Stimulated activated CD8-positive, alpha-beta memory T cell treated with anti-CD3 and anti-CD28 coated beads, Interleukin-7, amount 100 ng/mL, for 1 hour (primary cell): ENCODE results near the gene DAPK1.

ENCODE experiments used
- DNase-seq, 2 donors: peaks; one replicate each; pipeline ENCODE4 v3.0.0-alpha.2; 2020; ENCODE audit warnings: low read depth in 2 of 2

DAPK1 gene

GRCh38 chr9:87643107-87643650, 145.5 kb downstream of the DAPK1 start:
- DNase-seq, result no peak

- DNase-seq, result no peak
Observed at GRCh38 chr9:87643778-87644570, 146.3 kb downstream of the DAPK1 start.

GRCh38 chr9:87644659-87645058, 147.0 kb downstream of the DAPK1 start:
- DNase-seq, result no peak

- no peak for DNase-seq
Observed at GRCh38 chr9:87646546-87646945, 148.9 kb downstream of the DAPK1 start.

GRCh38 chr9:87647114-87647513, 149.4 kb downstream of the DAPK1 start:
- no peak for DNase-seq

- DNase-seq, result no peak
Observed at GRCh38 chr9:87648606-87649005, 150.9 kb downstream of the DAPK1 start.

- no peak for DNase-seq
Observed at GRCh38 chr9:87650611-87651295, 153.1 kb downstream of the DAPK1 start.

GRCh38 chr9:87651431-87651830, 153.8 kb downstream of the DAPK1 start:
- DNase-seq, result no peak

- DNase-seq, result no peak
Observed at GRCh38 chr9:87653941-87654340, 156.3 kb downstream of the DAPK1 start.

- no peak for DNase-seq
Observed at GRCh38 chr9:87655731-87656130, 158.1 kb downstream of the DAPK1 start.

- DNase-seq, result no peak
Observed at GRCh38 chr9:87656485-87656884, 158.8 kb downstream of the DAPK1 start.

GRCh38 chr9:87657190-87657589, 159.5 kb downstream of the DAPK1 start:
- no peak for DNase-seq

- no peak for DNase-seq
Observed at GRCh38 chr9:87657893-87658292, 160.2 kb downstream of the DAPK1 start.

GRCh38 chr9:87658511-87658910, 160.8 kb downstream of the DAPK1 start:
- no peak for DNase-seq

- DNase-seq, result no peak
Observed at GRCh38 chr9:87659534-87660419, 162.1 kb downstream of the DAPK1 start.

- DNase-seq, result no peak
Observed at GRCh38 chr9:87661241-87661640, 163.6 kb downstream of the DAPK1 start.

- DNase-seq, result no peak
Observed at GRCh38 chr9:87662808-87663528, 165.3 kb downstream of the DAPK1 start.

- no peak for DNase-seq
Observed at GRCh38 chr9:87663556-87663955, 165.9 kb downstream of the DAPK1 start.

- no peak for DNase-seq
Observed at GRCh38 chr9:87664153-87665060, 166.7 kb downstream of the DAPK1 start.

- no peak for DNase-seq
Observed at GRCh38 chr9:87665505-87665904, 167.8 kb downstream of the DAPK1 start.
